Ishikawa (cell line): ENCODE results near the gene MYLK.

ENCODE experiments used
- CEBPB ChIP-seq: IDR thresholded peaks from 2 replicates; pipeline ENCODE4 v1.6.1; 2012
- CREB1 ChIP-seq: IDR thresholded peaks from 2 replicates; pipeline ENCODE4 v1.6.1; 2012; ENCODE audit warnings: low read depth
- EGR1 ChIP-seq: IDR thresholded peaks from 2 replicates; pipeline ENCODE4 v1.6.1; 2012
- EP300 ChIP-seq: IDR thresholded peaks from 2 replicates; pipeline ENCODE4 v1.6.1; 2012; ENCODE audit warnings: borderline replicate concordance
- FOXM1 ChIP-seq: IDR thresholded peaks from 2 replicates; pipeline ENCODE4 v1.6.1; 2012; ENCODE audit warnings: low read depth, borderline replicate concordance
- MAX ChIP-seq: IDR thresholded peaks from 2 replicates; pipeline ENCODE4 v1.6.1; 2012
- NFIC ChIP-seq: IDR thresholded peaks from 2 replicates; pipeline ENCODE4 v1.6.1; 2012
- RAD21 ChIP-seq: IDR thresholded peaks from 2 replicates; pipeline ENCODE4 v1.6.1; 2012; ENCODE audit warnings: low read depth
- REST ChIP-seq: IDR thresholded peaks from 2 replicates; pipeline ENCODE4 v1.6.1; 2012; ENCODE audit warnings: low read depth, mild to moderate bottlenecking
- TAF1 ChIP-seq: IDR thresholded peaks from 2 replicates; pipeline ENCODE4 v1.6.1; 2012; ENCODE audit warnings: low read depth, mild to moderate bottlenecking
- TCF12 ChIP-seq: IDR thresholded peaks from 2 replicates; pipeline ENCODE4 v1.6.1; 2012; ENCODE audit warnings: low read depth
- TEAD4 ChIP-seq: IDR thresholded peaks from 2 replicates; pipeline ENCODE4 v1.6.1; 2012
- USF1 ChIP-seq: IDR thresholded peaks from 2 replicates; pipeline ENCODE4 v1.6.1; 2012
- YY1 ChIP-seq: IDR thresholded peaks from 2 replicates; pipeline ENCODE4 v1.6.1; 2012; ENCODE audit warnings: low read depth
- ZBTB7A ChIP-seq: IDR thresholded peaks from 2 replicates; pipeline ENCODE4 v1.6.1; 2012; ENCODE audit warnings: low read depth

MYLK gene

DNA sequence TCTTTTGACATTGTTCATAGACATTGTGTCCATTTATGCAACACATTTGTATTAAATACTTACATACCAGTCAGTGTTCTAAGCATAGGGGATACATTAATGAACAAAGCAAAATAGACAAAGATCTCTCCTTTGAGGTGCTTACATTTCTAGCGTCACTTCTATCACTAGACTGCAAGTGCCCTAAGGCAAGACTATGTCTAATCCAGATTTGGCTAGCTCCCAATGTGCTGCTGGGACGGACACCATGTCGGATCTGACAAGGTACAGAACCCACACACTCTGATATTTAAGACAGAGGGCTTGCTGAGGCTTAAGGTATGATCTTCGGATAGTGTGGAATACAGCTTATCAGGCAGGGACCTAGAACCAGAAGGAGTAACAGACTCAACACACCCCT is 41.4 kb downstream of the MYLK start:
- TF ChIP-seq RAD21 = no peak
- TF ChIP-seq EP300 = no peak
- no peak for TF ChIP-seq CEBPB
- no peak for TF ChIP-seq REST

DNA sequence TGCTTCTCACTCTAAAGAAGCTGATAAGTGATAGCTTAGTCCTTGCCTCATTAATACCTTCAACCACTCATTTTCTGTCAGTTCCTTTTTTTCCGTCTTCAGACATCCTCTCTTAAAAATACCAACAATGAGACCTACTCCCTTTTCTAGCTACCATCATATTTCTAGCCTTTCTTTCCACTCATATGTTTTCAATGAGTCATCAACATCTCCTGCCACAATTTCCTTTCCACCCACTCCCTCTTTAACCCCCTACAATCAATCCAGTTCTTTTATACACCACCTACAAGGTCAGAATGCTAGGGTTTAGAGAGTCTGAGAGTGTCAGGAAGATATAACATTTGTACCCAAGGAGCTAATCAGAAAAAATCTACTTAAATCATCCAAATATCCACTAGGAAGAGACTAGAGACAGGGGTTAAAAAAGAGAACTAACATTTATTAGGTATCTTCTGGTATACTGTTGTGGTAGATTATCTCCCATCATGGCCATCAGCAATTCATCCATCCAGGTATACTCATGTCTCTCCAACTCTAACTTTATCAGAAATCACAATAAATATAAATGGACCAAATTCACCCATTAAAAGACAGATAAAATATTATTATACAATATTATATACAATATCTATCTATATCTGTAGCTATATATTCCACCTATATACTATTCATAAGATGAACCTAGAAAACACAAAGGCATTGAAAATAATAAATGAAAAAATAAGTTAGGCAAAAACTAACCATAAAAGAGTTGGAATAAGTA is 42.5 kb downstream of the MYLK start:
- no peak for TF ChIP-seq REST
- TF ChIP-seq FOXM1 = no peak
- TF ChIP-seq USF1 = no peak
- TF ChIP-seq EGR1 = no peak
- no peak for TF ChIP-seq ZBTB7A
- TF ChIP-seq EP300 = no peak
- TF ChIP-seq NFIC = no peak
- TF ChIP-seq CEBPB = no peak
- TF ChIP-seq TAF1 = no peak
- TF ChIP-seq RAD21 = no peak
- TF ChIP-seq YY1 = no peak
- TF ChIP-seq MAX = no peak
- no peak for TF ChIP-seq TEAD4
- TF ChIP-seq CREB1 = no peak

DNA sequence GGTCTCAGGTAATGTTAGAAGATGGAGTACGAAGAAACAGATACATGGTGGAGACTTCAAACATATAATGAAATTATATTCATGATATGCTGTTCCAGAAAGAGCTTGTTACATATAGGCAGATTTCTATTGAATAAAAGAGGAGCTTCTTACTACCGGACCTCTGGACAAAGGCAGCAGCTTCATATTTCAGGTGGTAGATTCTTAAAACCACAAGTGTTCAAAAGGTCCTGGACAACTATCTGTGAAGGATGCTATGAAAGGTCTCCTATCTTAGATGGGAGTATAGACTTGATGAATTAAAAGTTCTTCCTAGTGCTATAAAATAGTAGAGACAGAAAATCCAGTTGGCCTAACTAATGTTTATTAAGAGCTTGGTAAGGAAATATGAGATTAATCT is 43.2 kb downstream of the MYLK start:
- TF ChIP-seq RAD21 (no peak), TEAD4 (no peak), TAF1 (no peak)

GRCh38 chr3:123837858-123838257 is 46.3 kb downstream of the MYLK start:
- TF ChIP-seq EP300 (no peak), MAX (no peak), REST (no peak), TEAD4 (no peak), CREB1 (no peak)

DNA sequence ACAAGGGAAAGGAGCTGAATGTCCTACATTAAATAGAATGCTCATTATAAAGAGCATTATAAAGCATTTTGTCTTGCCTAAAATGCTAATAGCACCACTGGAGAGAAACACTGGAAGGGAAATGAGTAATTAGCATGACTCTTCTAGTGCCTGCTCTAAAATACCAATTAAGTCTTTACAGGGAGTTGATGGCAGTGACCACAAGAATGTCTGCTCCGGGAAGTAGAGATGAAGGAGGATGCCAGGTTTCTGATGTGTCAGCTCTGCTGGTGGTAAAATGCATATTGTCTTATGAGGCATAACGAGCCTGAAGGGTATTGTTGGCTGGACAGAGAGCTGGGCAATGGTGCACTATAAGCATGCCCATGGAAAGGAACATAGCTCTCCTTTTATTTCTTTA is 49.5 kb downstream of the MYLK start:
- no peak for TF ChIP-seq TAF1
- TF ChIP-seq TCF12 = no peak
- TF ChIP-seq USF1 = no peak
- TF ChIP-seq EP300 = no peak
- no peak for TF ChIP-seq MAX
- no peak for TF ChIP-seq ZBTB7A
- TF ChIP-seq YY1 = no peak
- no peak; the same call in 1 of the 2 replicates for TF ChIP-seq TEAD4
- no peak for TF ChIP-seq CEBPB
- TF ChIP-seq EGR1 = no peak
- TF ChIP-seq RAD21 = no peak
- no peak for TF ChIP-seq CREB1
- TF ChIP-seq FOXM1 = no peak
- TF ChIP-seq REST = no peak
- TF ChIP-seq NFIC = no peak
